ENCODE measurements around the gene SMAGP. TPM values are rescaled to one million over a fixed set of nuclear protein-coding genes. Genes with fewer than 3 reads are reported as not detected.
"Not testable (repeated sequence)": the region's sequence is repeated elsewhere in the genome, so short reads cannot be mapped to it uniquely, and the experiment has no call there.

SMAGP gene
- total RNA-seq, 1 donor from 2014 or later: 9.1 TPM

DNA sequence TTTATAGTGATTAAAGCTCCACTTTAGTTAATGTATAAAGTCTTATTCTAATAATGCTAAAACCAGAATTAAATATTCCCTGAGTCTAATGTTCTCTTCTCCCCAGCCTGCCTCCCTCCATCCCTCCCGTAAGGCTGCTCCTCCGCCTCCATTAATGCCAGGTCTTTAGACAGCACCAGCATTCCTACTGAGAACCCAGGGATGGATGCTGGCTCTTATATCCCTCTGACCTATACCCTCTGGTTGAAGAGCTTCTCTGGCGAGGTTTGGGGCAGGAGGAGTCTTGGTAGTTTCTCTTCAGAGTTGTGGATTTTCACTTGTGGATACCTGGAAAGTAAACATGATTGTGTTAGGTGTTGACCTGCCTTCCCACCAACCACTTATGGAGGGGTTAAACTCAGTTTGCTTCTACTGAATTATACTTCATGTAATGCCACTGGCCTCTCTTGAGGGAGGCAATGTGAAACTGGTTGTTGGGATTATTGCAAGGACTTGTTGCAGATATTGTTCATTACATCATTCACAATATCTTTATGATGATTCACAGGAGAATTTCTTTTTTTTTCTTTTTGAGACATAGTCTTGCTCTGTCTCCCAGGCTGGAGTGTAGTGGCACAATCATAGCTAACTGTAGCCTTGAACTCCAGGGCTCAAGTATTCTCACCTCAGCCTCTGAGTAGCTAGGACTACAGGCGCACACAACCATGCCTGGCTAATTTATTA is 11.1 kb upstream of the SMAGP start:
- Mint-ChIP-seq H3K9me3 (ENCODE audit: low read depth) (no peaks in the 10 kb centered on the region), H3K27ac (no peak overlapping the region), H3K4me3 (ENCODE audit: low read depth) (no peak overlapping the region), H3K36me3 (ENCODE audit: insufficient read depth) (no peaks in the 10 kb centered on the region), H3K27me3 (no peaks in the 10 kb centered on the region), H3K4me1 (ENCODE audit: low read depth) (peaks cover 4% of the 10 kb centered on the region)
- TF ChIP-seq, protein P1, sequence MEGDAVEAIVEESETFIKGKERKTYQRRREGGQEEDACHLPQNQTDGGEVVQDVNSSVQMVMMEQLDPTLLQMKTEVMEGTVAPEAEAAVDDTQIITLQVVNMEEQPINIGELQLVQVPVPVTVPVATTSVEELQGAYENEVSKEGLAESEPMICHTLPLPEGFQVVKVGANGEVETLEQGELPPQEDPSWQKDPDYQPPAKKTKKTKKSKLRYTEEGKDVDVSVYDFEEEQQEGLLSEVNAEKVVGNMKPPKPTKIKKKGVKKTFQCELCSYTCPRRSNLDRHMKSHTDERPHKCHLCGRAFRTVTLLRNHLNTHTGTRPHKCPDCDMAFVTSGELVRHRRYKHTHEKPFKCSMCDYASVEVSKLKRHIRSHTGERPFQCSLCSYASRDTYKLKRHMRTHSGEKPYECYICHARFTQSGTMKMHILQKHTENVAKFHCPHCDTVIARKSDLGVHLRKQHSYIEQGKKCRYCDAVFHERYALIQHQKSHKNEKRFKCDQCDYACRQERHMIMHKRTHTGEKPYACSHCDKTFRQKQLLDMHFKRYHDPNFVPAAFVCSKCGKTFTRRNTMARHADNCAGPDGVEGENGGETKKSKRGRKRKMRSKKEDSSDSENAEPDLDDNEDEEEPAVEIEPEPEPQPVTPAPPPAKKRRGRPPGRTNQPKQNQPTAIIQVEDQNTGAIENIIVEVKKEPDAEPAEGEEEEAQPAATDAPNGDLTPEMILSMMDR (IDR thresholded peaks at IDR 0.05; ENCODE audit: unreplicated experiment): no peak
- no peak for DNase-seq (ENCODE audit: low spot score, unreplicated experiment)

DNA sequence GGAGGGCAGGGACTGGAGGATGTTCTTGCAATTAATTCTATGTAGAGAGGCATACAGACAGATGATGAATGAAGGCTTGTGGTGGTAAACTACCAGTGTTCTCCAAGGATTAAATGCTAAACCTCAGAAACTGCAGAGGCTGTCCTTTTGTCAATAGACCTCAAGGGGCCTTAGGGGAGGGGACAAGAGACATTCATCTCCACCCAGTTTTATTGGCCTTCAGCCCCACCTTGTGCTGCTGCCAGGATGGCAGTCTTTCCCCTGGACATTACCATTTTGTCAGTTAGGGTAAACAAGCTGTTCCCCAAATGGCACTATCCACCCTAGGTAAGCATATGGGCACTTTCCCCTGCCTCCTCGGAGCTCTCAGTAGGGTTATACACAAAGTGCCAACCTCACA is 4.9 kb upstream of the SMAGP start:
- Mint-ChIP-seq H3K4me3 (ENCODE audit: low read depth) (no peak overlapping the region), H3K27me3 (peaks cover 3% of the 10 kb centered on the region), H3K27ac (no peak overlapping the region), H3K36me3 (ENCODE audit: insufficient read depth) (no peaks in the 10 kb centered on the region), H3K9me3 (ENCODE audit: low read depth) (no peaks in the 10 kb centered on the region), H3K4me1 (ENCODE audit: low read depth) (peaks cover 7% of the 10 kb centered on the region)
- TF ChIP-seq, protein P1 (IDR thresholded peaks at IDR 0.05; ENCODE audit: unreplicated experiment): no peak
- no peak for DNase-seq (ENCODE audit: low spot score, unreplicated experiment)

DNA sequence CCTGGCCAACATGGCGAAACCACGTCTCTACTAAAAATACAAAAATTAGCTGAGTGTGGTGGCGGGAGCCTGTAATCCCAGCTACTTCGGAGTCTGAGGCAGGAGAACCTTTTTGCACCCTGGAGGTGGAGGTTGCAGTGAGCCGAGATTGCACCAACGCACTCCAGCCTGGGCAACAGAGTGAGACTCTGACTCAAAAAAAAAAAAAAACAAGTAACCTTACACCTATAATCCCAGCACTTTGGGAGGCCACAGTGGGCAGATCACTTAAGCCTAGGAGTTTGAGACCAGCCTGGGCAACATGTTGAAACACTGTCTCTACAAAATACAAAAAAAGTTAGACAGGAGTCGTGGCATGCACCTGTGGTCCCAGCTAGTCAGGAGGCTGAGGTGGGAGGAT is 2.6 kb upstream of the SMAGP start:
- H3K36me3 Mint-ChIP-seq (ENCODE audit: insufficient read depth); H3K27me3 Mint-ChIP-seq; H3K27ac Mint-ChIP-seq; DNase-seq (ENCODE audit: low spot score, unreplicated experiment); H3K4me3 Mint-ChIP-seq (ENCODE audit: low read depth); H3K9me3 Mint-ChIP-seq (ENCODE audit: low read depth): not testable (repeated sequence)
- H3K4me1 Mint-ChIP-seq (ENCODE audit: low read depth): peaks cover 10% of the 10 kb centered on the region

DNA sequence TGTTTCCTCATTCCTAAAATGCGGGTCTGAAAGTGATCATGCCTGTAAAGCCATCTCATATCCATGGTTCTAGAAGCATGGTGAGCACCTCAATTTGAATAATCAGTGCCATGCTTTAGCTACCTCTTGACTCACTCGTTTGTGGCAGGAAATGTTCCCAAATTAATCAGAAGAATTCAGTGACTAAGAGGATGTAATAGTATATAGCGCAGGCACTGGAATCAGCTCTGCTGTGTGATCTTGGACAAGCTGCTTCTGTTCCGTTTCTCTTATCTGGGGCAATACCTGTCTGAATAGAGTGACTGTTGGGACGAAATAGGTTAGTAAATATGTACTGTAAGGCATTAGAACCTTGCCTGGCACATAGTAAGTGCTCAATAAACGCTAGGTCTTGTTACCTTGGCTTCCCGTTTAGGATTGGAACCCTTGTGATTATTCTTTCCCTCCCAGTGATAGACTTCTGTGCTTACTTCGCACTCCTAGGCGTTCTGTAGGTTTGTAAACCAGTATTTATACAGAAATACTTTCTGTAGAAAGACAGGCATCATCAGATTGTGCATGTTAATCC is 820 bp upstream of the SMAGP start:
- peaks cover 10% of the 10 kb centered on the region for H3K4me1 Mint-ChIP-seq (ENCODE audit: low read depth)
- peak overlapping the region; percentile 96 for H3K27ac Mint-ChIP-seq
- peaks cover 6% of the 10 kb centered on the region for H3K27me3 Mint-ChIP-seq
- peak overlapping the region; percentile 91 for H3K4me3 Mint-ChIP-seq (ENCODE audit: low read depth)
- DNase-seq (ENCODE audit: low spot score, unreplicated experiment): no peak
- TF ChIP-seq, protein P1 (IDR thresholded peaks at IDR 0.05; ENCODE audit: unreplicated experiment): no peak
- no peaks in the 10 kb centered on the region for H3K36me3 Mint-ChIP-seq (ENCODE audit: insufficient read depth)
- no peaks in the 10 kb centered on the region for H3K9me3 Mint-ChIP-seq (ENCODE audit: low read depth)

DNA sequence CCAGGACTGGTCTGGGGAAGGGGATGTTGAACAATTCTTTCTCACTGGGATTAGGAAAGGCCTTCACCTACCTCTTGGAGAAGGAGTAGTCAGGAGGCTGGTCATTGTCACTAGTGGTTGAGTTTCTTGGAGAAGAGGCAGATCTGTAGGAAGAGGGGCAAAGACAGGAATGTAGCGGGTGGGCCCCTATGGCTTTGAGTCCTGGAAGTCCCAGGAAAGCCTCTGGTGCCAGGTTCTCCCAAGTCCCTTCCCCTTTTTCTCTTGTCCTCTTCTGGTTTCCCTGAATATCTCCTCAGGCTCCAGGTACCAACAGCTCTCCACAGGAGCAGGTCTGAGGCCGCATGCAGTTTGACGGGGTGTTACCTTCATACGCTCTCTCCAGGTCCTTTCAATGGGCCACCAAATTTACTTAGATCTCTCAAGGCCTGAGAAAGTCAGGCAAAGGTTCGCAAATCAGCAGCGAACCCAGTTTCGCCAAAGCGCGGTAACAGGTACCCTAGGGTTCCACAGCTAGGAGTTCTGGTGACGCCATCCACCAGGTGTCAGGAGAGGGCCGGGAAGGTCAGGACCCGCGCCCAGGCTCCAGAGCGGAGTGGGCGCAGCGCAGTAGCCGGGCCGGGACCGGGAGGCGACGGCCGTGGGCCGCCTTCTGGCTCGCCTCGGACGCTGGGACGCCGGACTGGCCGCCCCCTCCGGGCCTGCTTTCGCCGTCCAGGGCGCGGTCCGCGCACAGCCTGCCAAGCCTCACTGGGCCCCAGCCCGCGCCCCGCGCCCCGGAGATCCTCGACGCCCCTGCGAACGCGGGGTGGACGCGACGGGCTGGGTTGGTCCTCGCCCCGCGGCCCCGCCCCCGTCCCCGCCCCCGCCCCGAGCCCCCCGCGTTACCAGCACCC is 795 bp downstream of the SMAGP start:
- H3K36me3 Mint-ChIP-seq (ENCODE audit: insufficient read depth): peaks cover 2% of the 10 kb centered on the region

More for the DNA sequence above, 795 bp downstream of the SMAGP start:
- TF ChIP-seq, protein P1 (IDR thresholded peaks at IDR 0.05; ENCODE audit: unreplicated experiment): peak; percentile 57
- peak overlapping the region; percentile 83 for H3K27ac Mint-ChIP-seq
- H3K4me3 Mint-ChIP-seq (ENCODE audit: low read depth): peak overlapping the region; percentile 70
- H3K27me3 Mint-ChIP-seq: peaks cover 6% of the 10 kb centered on the region
- peaks cover 12% of the 10 kb centered on the region for H3K4me1 Mint-ChIP-seq (ENCODE audit: low read depth)
- no peaks in the 10 kb centered on the region for H3K9me3 Mint-ChIP-seq (ENCODE audit: low read depth)
- peak; percentile 65 for DNase-seq (ENCODE audit: low spot score, unreplicated experiment)
